Renal cortex interstitium (tissue), 11 donors: ENCODE measurements around the gene RELT. TPM values are rescaled to one million over a fixed set of nuclear protein-coding genes. Genes with fewer than 3 reads are reported as not detected.

Experiments
- DNase-seq, 11 donors: peaks; one replicate each; pipeline ENCODE4 v3.0.0-alpha.2; 2013; ENCODE audit warnings: low read depth in 9 of 11, low spot score in 4 of 11; ENCODE audit errors: extremely low read depth in 1 of 11
- polyA plus RNA-seq, 3 donors: library from polyadenylated mRNA; unstranded; fragments of 120-200 nt; gene quantifications; one replicate each; pipeline ENCODE4 v1.2.1, GENCODE V29; 2013; ENCODE audit not compliant: insufficient read length in 3 of 3

RELT gene
- polyA plus RNA-seq, 3 donors = 2.2 to 4.7 (median 4.2) TPM

- DNase-seq = no peak
These were observed 21.4 kb downstream of the RELT start for GRCh38 chr11:73397468-73398131.

GRCh38 chr11:73398132-73398526, 21.9 kb downstream of the RELT start:
- DNase-seq = no peak

- DNase-seq = no peak
These were observed 22.5 kb downstream of the RELT start for GRCh38 chr11:73398721-73399120.

- no peak for DNase-seq
These were observed 23.0 kb downstream of the RELT start for GRCh38 chr11:73399159-73399590.

GRCh38 chr11:73399636-73400035, 23.4 kb downstream of the RELT start:
- DNase-seq = no peak

- DNase-seq = no peak
These were observed 24.1 kb downstream of the RELT start for GRCh38 chr11:73400293-73400692.

GRCh38 chr11:73401217-73401923, 25.2 kb downstream of the RELT start:
- DNase-seq = no peak

GRCh38 chr11:73401924-73402833, 26.0 kb downstream of the RELT start:
- no peak for DNase-seq

GRCh38 chr11:73402834-73403185, 26.6 kb downstream of the RELT start:
- no peak for DNase-seq

GRCh38 chr11:73403541-73403940, 27.3 kb downstream of the RELT start:
- DNase-seq = no peak

GRCh38 chr11:73404048-73404447, 27.8 kb downstream of the RELT start:
- DNase-seq = peak in 3 of 11 donors; percentile 35 to 61 (median 49)

GRCh38 chr11:73404506-73405145, 28.4 kb downstream of the RELT start:
- DNase-seq = no peak

- no peak for DNase-seq
These were observed 28.9 kb downstream of the RELT start for GRCh38 chr11:73405146-73405510.

GRCh38 chr11:73406131-73406530, 29.9 kb downstream of the RELT start:
- DNase-seq = no peak

GRCh38 chr11:73406619-73407018, 30.4 kb downstream of the RELT start:
- no peak for DNase-seq

GRCh38 chr11:73409431-73409830, 33.2 kb downstream of the RELT start:
- no peak for DNase-seq

- no peak for DNase-seq
These were observed 34.4 kb downstream of the RELT start for GRCh38 chr11:73410627-73411026.

GRCh38 chr11:73411031-73411430, 34.8 kb downstream of the RELT start:
- no peak for DNase-seq

- no peak for DNase-seq
These were observed 36.1 kb downstream of the RELT start for GRCh38 chr11:73412308-73412707.
